Right atrium auricular region (tissue), 2 donors: ENCODE measurements around the gene IGLL1. TPM values are rescaled to one million over a fixed set of nuclear protein-coding genes. Genes with fewer than 3 reads are reported as not detected.
"Not testable (repeated sequence)": the region's sequence is repeated elsewhere in the genome, so short reads cannot be mapped to it uniquely, and the experiment has no call there.

ENCODE experiments used
- DNase-seq: peaks from one replicate; pipeline ENCODE4 v3.0.0-alpha.2; 2019; ENCODE audit warnings: low spot score
- H3K27ac ChIP-seq, 2 donors: fragments of 200-600 bp; sonication (generic); 1 replicate in 1 of 2; 2 replicates in 1 of 2; pipeline ENCODE4 v1.5.1; 2016 to 2019
- H3K27me3 ChIP-seq, 2 donors: fragments of 200-600 bp; sonication (generic); one replicate each; pipeline versions ENCODE4 v1.5.1 to v1.6.0; 2017 to 2019
- H3K36me3 ChIP-seq: fragments of 200-600 bp; sonication (generic); one replicate; pipeline ENCODE4 v1.5.1; 2016
- H3K4me1 ChIP-seq, 2 donors: fragments of 200-600 bp; sonication (generic); one replicate each; pipeline versions ENCODE4 v1.5.1 to v1.6.0; 2017 to 2019
- H3K4me3 ChIP-seq, 2 donors: fragments of 200-600 bp; sonication (generic); 1 replicate in 1 of 2; 2 replicates in 1 of 2; pipeline ENCODE4 v1.5.1; 2017 to 2019; ENCODE audit warnings: mild to moderate bottlenecking in 1 of 2, moderate library complexity in 1 of 2
- H3K9me3 ChIP-seq, 2 donors: fragments of 200-600 bp; sonication (generic); one replicate each; pipeline ENCODE4 v1.5.1; 2019
- total RNA-seq, 2 donors: library from RNA; depleted of rRNA; stranded (reverse); fragments of >200 nt; gene quantifications; one replicate each; pipeline ENCODE4 v1.1.0, GENCODE V29; 2016
- TF ChIP-seq, protein P1 (sequence below), 2 donors: fragments of 200-600 bp; sonication (generic); IDR thresholded peaks; one replicate each; pipeline ENCODE4 v1.5.1; 2019; ENCODE audit warnings: antibody characterized with exemption in 2 of 2

IGLL1 gene
- total RNA-seq, 2 donors from 2014 or later = not detected

DNA sequence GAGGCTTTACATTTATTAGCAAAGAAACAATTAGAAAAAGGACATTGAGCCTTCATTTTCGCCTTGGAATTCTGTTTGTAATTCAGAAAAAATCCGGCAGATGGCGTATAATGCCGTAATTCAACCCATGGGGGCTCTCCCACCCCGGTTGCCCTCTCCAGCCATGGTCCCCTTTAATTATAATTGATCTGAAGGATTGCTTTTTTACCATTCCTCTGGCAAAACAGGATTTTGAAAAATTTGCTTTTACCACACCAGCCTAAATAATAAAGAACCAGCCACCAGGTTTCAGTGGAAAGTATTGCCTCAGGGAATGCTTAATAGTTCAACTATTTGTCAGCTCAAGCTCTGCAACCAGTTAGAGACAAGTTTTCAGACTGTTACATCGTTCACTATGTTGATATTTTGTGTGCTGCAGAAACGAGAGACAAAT is 38.2 kb downstream of the IGLL1 start:
- H3K4me3 ChIP-seq, H3K9me3 ChIP-seq, H3K27ac ChIP-seq, H3K36me3 ChIP-seq, H3K27me3 ChIP-seq, DNase-seq, H3K4me1 ChIP-seq: not testable (repeated sequence)
- TF ChIP-seq, protein P1, sequence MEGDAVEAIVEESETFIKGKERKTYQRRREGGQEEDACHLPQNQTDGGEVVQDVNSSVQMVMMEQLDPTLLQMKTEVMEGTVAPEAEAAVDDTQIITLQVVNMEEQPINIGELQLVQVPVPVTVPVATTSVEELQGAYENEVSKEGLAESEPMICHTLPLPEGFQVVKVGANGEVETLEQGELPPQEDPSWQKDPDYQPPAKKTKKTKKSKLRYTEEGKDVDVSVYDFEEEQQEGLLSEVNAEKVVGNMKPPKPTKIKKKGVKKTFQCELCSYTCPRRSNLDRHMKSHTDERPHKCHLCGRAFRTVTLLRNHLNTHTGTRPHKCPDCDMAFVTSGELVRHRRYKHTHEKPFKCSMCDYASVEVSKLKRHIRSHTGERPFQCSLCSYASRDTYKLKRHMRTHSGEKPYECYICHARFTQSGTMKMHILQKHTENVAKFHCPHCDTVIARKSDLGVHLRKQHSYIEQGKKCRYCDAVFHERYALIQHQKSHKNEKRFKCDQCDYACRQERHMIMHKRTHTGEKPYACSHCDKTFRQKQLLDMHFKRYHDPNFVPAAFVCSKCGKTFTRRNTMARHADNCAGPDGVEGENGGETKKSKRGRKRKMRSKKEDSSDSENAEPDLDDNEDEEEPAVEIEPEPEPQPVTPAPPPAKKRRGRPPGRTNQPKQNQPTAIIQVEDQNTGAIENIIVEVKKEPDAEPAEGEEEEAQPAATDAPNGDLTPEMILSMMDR (IDR thresholded peaks at IDR 0.05) = peak; percentile 63 to 84

DNA sequence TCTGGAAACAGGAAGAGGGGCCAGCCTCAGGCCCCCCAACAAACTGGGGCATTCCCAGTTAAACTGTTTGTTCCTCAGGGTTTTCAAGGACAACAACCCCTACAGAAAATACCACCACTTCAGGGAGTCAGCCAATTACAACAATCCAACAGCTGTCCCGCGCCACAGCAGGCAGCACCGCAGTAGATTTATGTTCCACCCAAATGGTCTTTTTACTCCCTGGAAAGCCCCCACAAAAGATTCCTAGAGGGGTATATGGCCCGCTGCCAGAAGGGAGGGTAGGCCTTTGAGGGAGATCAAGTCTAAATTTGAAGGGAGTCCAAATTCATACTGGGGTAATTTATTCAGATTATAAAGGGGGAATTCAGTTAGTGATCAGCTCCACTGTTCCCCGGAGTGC is 39.3 kb downstream of the IGLL1 start:
- H3K36me3 ChIP-seq, H3K4me1 ChIP-seq, H3K9me3 ChIP-seq, H3K27ac ChIP-seq, DNase-seq, H3K27me3 ChIP-seq, H3K4me3 ChIP-seq: not testable (repeated sequence)

DNA sequence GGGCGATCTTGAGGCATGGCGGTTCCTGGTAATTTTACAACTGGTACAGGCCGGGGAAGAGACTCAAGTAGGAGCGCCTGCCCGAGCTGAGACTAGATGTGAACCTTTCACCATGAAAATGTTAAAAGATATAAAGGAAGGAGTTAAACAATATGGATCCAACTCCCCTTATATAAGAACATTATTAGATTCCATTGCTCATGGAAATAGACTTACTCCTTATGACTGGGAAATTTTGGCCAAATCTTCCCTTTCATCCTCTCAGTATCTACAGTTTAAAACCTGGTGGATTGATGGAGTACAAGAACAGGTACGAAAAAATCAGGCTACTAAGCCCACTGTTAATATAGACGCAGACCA is 40.3 kb downstream of the IGLL1 start:
- H3K4me3 ChIP-seq, H3K27me3 ChIP-seq, H3K36me3 ChIP-seq, DNase-seq, H3K4me1 ChIP-seq, H3K9me3 ChIP-seq, H3K27ac ChIP-seq: not testable (repeated sequence)

DNA sequence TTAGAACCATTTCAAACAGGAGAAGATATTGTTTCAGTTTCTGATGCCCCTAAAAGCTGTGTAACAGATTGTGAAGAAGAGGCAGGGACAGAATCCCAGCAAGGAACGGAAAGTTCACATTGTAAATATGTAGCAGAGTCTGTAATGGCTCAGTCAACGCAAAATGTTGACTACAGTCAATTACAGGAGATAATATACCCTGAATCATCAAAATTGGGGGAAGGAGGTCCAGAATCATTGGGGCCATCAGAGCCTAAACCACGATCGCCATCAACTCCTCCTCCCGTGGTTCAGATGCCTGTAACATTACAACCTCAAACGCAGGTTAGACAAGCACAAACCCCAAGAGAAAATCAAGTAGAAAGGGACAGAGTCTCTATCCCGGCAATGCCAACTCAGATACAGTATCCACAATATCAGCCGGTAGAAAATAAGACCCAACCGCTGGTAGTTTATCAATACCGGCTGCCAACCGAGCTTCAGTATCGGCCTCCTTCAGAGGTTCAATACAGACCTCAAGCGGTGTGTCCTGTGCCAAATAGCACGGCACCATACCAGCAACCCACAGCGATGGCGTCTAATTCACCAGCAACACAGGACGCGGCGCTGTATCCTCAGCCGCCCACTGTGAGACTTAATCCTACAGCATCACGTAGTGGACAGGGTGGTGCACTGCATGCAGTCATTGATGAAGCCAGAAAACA is 40.8 kb downstream of the IGLL1 start:
- H3K27ac ChIP-seq = no peak overlapping the region
- no peaks in the 10 kb centered on the region for H3K4me1 ChIP-seq
- TF ChIP-seq, protein P1 (IDR thresholded peaks at IDR 0.05) = peak; percentile 84 to 89
- H3K4me3 ChIP-seq = no peak overlapping the region
- H3K27me3 ChIP-seq = no peaks in the 10 kb centered on the region
- peak; percentile 92 for DNase-seq
- H3K9me3 ChIP-seq = no peaks in the 10 kb centered on the region
- H3K36me3 ChIP-seq = no peaks in the 10 kb centered on the region

DNA sequence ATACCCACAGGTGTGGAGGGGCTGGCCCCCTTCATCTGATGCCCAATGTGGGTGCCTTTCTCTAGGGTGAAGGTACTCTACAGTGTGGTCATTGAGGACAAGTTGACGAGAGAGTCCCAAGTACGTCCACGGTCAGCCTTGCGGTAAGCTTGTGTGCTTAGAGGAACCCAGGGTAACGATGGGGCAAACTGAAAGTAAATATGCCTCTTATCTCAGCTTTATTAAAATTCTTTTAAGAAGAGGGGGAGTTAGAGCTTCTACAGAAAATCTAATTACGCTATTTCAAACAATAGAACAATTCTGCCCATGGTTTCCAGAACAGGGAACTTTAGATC is 41.4 kb downstream of the IGLL1 start:
- DNase-seq, H3K27me3 ChIP-seq, H3K9me3 ChIP-seq, H3K4me3 ChIP-seq, H3K4me1 ChIP-seq, H3K36me3 ChIP-seq, H3K27ac ChIP-seq: not testable (repeated sequence)

DNA sequence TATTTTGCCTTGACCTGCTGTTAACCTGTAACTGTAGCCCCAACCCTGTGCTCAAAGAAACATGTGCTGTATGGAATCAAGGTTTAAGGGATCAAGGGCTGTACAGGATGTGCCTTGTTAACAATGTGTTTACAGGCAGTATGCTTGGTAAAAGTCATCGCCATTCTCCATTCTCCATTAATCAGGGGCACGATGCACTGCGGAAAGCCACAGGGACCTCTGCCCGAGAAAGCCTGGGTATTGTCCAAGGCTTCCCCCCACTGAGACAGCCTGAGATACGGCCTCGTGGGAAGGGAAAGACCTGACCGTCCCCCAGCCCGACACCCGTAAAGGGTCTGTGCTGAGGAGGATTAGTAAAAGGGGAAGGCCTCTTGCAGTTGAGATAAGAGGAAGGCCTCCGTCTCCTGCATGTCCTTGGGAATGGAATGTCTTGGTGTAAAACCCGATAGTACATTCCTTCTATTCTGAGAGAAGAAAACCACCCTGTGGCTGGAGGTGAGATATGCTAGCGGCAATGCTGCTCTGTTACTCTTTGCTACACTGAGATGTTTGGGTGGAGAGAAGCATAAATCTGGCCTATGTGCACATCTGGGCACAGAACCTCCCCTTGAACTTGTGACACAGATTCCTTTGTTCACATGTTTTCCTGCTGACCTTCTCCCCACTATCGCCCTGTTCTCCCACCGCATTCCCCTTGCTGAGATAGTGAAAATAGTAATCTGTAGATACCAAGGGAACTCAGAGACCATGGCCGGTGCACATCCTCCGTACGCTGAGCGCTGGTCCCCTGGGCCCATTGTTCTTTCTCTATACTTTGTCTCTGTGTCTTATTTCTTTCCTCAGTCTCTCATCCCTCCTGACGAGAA is 42.0 kb downstream of the IGLL1 start:
- H3K27ac ChIP-seq, DNase-seq, H3K4me3 ChIP-seq, H3K36me3 ChIP-seq, H3K27me3 ChIP-seq, H3K9me3 ChIP-seq, H3K4me1 ChIP-seq: not testable (repeated sequence)

DNA sequence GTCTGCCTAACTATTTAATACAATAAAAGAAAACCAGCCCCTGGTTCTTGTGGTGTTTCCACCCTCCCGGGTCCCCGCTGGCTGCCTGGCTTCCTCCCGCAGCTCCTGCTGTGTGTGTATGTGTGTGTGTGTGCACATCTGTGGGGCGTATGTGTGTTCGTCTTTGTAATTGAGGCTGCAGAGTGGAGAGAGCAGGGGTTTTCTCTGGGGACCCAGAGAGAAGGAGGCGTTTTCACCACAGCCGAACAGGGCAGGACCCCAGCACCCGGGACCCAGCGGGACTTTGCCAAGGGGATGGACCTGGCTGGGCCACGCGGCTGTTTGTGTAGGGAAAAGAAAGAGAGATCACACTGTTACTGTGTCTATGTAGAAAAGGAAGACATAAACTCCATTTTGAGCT is 42.7 kb downstream of the IGLL1 start:
- H3K27ac ChIP-seq = no peak overlapping the region
- no peaks in the 10 kb centered on the region for H3K9me3 ChIP-seq
- H3K4me1 ChIP-seq = no peaks in the 10 kb centered on the region
- DNase-seq = no peak
- TF ChIP-seq, protein P1 (IDR thresholded peaks at IDR 0.05) = no peak
- no peak overlapping the region for H3K4me3 ChIP-seq
- H3K36me3 ChIP-seq = no peaks in the 10 kb centered on the region
- no peaks in the 10 kb centered on the region for H3K27me3 ChIP-seq
